HuH-7.5 (cell line): Measurements from ENCODE around the gene SKP2.
"Not testable (repeated sequence)": the region's sequence is repeated elsewhere in the genome, so short reads cannot be mapped to it uniquely, and the experiment has no call there.

Source experiments
- DNase-seq: peaks from one replicate; pipeline ENCODE4 v3.0.0; 2011; ENCODE audit warnings: low spot score

The SKP2 gene

DNA sequence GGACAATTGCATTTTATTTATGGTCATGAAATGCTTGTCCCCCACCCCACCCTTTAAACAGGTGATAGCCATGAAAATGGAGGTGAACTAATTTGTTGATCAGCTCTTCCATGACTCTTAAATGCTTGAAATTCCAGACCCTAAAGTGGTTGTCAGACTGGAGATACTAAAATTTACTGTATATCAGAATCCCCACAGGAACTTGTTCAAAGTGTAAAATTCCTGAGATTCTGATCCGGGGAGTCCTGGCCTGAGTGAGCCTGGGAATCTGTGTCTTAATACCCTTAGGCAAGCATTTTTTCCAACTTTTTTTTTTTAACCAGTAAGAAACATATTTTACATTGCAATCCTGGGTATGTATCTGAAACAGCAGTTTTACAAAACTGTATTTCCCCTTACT, 4.7 kb downstream of the SKP2 start:
- no peak for DNase-seq

DNA sequence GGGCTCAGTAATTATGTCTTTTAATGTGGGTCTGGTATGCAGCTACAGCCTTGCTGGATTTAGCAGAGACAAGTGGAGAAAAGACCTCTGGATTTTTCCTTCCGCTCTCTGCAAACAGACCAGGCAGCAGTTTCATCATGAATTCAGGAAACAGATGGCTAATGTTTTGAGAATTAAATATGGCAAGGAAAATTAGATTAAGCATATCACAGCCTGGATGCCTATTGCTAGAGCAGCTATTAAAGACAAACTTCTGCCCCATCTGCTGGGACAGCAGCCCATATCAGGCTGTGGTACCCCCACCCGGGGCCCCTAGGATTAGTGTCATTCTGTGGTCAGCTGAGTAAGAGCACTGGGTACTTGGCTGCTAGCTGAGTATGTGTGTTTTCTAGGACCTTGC, 6.2 kb downstream of the SKP2 start:
- no peak for DNase-seq

DNA sequence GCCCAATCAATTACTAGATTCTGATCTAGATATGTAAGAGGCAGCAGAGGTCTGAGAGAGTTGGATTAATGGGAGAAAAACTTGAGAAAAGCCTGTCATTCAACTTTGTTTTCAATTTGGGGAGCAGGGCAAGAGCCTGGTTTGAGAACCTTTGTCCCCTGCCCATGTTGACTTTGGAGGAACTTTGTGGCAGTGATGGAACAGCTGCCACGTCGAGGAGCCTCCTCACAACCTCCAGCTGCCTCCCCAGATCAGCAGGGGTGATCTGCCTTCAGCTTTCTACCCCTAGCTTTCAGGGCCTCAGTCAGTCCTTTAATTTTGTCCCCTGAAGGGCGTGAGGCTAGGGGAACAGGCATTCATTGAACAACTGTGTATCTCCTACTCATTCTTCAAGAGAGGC, 8.7 kb downstream of the SKP2 start:
- no peak for DNase-seq

DNA sequence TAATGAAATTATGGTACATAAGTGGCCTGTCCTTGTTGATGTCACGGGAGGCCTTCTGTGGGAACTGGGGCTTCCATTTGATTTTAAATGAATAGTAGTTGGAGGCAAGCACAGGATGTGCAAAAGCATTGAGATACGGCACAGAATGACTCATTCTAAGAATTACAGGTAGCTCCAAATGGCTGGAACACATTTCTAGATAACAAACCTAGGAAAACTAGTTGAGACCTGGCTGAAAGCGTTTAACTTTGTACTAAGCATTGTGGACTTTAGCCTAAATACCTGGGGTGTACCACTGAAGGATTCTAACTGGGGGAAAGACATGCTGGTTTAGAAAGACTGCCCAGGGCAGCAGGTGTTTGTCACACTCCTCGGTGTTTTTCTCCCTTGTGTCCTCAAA, 9.4 kb downstream of the SKP2 start:
- DNase-seq = no peak

DNA sequence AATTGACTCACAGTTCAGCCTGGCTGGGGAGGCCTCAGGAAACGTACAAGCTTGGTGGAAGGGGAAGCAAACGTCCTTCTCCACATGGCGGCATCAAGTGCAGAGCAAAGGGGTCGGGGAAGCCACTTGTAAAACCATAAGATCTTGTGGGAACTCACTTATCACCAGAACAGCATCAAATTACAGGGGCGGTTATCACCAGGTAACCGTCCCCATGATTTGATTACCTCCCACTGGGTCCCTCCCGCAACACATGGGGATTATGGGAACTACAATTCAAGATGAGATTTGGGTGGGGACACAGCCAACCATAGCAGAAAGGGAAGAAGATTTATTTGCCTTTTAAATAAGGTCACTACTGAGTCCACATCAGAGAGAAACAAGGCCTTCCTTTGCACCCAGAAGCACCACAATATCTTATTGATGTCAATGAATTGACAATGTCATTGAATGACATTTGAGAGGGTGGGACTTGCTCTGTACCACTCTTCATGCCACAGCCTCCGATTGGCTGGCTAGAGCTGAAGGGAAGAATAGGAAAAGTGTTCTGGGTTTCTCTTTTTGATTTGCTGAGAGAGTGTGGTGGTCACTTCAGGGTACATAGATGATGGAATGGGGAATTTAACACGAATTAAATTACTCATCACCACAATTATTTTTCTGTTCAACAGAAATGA, 11.0 kb downstream of the SKP2 start:
- no peak for DNase-seq

DNA sequence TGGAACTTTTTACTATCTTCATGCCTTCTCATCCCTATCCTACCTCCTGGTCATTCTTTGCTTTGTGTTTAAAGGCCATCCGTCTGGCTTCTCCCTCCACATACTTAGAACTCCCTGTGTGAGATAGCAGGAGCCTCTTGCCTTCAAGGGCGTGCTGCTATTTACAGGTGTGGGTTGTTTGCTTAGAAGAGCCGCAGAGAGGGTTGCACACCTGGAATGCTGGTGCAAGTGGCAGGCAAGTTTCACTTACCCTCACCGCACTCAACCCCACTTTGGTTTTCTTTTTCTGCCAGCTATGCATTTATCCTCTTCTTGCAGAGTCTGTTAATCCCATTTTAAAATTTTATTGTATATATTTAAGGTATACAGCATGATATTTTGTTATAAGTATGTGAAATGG, 12.6 kb downstream of the SKP2 start:
- no peak for DNase-seq

DNA sequence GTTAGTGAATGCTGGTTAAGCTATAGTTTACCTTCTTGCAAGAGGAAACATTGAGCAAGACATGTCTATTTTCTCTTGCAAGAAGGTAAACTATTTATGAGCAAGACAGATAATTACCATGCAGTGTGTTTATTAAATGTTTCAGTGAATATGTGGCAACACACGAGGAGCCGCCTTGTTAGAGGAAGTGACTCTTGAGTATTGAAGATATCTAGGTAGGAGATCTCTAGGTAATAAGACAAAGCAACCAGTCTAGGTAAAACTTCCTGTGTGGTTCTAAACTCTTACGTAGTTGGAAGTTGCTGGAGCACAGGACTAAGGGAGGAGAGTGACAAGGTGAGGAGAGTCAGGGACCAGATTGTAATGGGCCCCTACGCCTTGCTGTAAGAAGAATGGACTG, 16.8 kb downstream of the SKP2 start:
- DNase-seq = no peak

DNA sequence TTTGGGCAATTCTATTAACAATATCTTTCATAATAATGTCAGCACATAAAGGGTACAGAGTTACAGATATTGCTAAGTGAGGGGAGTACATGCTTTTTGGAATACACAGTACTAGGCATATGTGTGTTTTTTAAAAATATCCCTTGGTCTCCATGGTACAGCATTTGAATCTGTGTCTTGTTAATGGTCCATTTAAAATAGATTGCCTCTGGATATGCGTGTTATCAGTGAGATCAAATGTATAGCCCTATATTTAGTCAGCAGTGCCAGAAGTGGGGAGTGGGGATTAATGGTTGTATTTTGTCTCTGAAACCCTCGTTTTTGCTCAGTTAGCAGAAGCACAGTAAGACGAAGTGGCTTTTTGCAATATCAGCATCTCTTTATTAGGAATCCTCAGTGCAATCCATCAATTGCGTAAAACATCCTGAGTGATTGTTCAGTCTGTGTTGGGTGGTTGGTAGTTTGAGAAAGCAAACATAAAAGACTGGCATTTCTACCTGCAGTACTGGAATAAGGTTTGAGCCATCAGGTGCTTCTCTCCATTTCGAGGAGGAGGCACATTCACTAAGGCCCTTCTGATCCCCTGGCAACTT, 19.0 kb downstream of the SKP2 start:
- DNase-seq = no peak

DNA sequence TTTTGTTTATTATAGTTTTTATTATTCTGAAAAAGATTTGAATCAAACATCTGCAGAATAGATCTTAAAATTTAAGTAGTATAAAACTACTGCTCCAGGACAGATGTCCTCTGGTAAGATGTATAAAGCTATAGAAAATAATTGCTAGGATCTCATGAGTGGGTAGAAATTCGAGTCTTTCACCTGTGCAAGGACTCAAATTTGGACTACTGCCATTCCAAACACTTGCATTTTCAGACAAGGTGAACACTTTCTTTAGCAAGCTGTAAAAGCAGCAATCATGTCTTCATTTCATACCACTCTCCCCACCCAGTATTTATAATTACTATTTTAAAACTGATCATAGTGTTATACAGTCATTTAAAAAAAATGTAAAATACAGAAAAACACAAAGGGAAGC, 20.7 kb downstream of the SKP2 start:
- no peak for DNase-seq

DNA sequence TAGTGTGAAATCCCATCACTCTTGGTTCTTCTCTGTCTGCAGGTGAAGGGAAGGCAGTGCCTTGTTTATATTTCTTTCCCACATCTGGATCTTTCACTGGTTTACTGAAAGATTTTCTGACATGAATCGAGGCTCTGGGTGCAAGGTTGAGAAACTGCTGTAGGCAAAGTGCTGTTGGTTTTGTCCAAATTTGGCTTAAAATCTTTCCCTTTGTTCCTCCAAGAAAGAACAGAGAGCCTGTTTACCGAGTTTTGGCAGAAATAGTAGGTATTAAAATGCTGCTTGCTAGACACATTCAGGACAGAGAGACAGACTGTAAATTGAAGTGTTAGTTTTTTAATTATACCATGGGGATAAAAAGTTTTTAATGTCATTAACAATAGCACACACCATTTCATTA, 21.5 kb downstream of the SKP2 start:
- DNase-seq = no peak

DNA sequence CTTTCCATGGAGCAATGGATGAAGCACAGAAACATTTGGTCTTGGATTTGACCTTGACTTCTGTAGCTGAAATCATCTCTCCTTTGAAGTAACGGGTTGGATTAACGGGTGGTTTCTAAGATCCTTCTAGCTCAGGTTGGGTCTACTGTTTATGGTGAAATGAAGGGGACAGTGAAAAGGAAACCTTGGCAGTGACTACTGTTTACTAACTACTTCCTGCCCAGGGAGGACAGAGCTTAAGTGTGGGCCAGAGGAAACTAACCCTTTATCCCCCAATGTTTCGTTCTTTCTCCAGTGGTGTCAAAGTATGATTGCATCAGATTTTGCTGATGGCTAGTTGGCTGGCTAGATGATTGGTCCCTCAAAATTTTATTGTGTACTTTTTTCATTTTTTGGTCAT, 22.2 kb downstream of the SKP2 start:
- no peak for DNase-seq

DNA sequence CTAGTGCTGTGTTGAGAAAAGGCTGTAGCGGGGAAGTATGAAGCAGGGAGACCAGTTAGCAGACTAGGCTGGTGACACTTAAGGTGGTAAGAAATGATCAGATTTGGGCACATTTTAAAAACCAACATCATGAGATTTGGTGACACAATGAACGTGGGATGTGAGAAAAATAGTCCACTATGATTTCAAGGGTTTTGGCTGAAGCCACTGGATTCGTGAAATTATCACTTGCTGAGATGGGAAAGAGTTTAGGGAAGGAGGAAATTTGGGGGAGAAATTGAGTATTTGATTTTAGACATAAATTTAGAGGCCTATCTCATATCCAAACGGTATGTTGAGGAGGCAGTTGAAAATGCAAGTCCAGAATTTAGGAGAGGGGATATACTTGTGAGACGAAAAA, 23.1 kb downstream of the SKP2 start:
- no peak for DNase-seq

DNA sequence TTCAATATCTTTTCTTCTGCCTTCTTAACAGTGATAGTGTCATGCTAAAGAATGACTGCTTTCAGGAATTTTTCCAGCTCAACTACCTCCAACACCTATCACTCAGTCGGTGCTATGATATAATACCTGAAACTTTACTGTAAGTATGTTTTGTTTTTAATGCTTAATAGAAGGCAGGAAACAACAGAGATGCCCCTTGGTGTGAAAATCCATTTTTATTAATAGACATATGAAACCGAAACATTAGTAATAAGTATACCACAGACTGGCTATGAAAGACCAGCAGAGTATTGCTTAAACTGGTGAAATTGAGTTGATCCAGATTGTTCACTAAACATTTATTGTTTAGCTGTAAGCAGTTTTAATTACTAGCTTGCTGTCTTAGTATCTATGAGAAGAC, 25.2 kb downstream of the SKP2 start:
- no peak for DNase-seq

DNA sequence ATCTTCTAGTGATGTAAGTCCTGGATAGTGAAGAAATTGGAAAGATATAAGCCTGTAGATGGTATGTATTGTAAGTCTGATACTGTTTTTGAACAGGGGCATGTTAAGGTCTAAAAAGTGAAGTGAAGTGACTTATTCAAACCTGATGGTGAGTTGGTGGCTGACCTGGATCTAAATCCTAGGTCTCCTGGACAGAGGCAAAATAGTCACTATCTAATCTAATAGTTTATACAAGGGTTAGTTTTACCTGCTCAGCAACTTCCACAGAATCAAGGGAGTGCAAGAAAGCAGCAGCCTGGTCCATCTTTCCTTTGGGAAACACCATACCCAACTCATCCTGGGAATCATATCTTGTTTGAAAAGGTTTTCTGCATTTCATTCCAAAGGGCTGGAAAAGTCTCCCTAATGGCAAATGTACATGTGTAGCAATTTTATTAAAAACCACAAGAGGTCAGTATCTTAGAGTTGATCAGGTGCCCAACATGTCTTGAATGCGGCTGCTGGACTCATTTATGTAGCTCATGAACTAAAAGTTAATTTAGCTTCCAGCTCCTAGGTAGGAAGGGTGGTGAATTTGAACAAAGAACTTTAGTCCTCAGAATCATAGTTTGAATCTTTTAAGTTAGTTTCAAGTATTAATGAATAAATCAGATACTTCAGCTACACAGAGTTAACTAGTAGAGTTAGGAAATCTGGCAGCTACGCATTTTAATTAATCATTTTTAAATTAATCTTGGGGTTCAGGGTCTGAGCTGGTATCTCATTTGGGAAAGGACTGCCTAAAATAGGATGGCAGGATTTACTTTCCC, 26.0 kb downstream of the SKP2 start:
- no peak for DNase-seq

DNA sequence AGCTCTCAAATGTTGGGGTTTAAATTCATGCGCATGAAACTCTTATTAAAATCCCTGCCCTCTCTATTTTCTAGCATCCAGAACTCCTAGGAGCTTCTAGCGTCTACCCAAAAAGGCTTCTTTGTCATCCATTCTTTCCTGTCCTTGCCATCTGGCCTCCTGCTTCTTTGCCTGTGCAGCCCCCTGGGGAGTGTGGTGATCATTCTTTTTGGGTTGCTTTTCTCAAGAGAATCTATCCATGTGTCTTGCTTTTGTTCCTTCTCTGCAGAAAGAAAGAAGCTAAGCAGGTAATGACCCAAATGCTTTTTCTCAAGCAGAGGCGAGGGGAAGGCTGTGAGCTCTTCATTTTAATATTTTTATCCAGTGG, 26.6 kb downstream of the SKP2 start:
- DNase-seq = no peak

DNA sequence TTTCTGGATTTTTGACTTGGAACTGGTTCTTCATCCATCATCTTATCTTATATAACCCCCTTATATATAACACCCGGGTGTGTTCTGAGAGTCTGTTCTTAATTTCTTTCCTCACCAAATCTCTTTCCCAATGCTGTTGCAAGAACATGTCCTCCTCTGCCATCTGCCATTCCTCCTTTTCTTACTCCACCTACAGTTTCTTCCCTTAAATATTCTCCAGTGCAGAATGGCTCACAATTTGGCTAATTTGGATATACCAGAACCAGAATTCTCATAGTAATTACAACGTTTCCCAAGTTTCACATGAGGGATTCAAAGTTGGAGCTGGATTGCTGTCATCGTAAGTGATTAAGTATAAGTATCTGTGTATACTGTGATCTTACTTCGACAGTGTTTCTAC, 28.0 kb downstream of the SKP2 start:
- DNase-seq = no peak

DNA sequence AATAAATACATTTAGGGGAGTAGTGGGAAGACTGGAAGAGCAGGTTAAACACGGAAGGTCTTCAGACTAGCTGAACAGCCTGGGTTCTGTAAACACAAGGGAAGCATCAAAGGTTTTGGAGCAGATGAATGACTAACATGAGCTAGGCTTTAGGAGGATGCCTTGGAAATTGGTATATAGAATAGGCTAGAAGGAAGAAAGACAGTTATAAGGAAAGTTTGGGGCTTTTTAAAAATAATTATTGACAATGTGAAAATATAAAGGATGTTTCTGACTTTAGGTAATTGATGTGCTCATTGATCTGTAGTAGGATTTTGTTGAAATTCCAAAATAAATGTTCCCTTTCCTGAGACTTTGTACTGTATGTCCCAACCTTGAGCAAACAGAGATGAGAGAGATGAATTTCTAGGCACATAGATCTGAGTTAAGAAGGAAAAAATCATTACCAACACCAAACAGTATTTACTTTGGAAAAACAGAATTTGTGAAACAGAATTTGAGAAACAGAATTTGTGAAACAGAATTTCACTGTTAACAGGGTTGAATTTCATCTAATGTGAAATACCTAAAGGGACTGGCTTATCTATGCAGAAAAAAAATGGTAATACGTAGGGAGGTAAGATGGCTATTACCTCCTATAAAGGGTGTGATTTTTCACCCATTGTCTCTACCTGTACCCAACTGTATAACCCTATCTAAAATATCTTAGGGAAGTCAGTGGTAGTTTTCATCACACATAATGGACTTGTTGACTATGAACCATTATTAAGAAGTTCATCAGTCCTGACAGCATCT, 28.8 kb downstream of the SKP2 start:
- peak; percentile 36 for DNase-seq

DNA sequence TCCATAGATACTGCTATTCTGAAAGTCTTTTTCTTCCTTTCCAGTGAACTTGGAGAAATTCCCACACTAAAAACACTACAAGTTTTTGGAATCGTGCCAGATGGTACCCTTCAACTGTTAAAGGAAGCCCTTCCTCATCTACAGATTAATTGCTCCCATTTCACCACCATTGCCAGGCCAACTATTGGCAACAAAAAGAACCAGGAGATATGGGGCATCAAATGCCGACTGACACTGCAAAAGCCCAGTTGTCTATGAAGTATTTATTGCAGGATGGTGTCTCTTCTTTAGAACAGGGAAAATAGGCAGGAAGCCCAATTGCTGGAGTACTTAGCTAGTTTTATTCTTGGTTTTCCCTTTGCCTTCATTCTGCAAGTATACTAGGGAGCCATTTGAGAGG, 29.9 kb downstream of the SKP2 start:
- DNase-seq = no peak

DNA sequence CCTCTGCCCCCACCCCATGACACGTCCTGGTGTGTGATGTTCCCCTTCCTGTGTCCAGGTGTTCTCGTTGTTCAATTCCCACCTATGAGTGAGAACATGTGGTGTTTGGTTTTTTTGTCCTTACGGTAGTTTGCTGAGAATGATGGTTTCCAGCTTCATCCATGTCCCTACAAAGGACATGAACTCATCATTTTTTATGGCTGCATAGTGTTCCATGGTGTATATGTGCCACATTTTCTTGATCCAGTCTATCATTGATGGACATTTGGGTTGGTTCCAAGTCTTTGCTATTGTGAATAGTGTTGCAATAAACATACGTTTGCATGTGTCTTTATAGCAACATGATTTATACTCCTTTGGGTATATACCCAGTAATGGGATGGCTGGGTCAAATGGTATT, 32.5 kb downstream of the SKP2 start:
- DNase-seq = not testable (repeated sequence)

DNA sequence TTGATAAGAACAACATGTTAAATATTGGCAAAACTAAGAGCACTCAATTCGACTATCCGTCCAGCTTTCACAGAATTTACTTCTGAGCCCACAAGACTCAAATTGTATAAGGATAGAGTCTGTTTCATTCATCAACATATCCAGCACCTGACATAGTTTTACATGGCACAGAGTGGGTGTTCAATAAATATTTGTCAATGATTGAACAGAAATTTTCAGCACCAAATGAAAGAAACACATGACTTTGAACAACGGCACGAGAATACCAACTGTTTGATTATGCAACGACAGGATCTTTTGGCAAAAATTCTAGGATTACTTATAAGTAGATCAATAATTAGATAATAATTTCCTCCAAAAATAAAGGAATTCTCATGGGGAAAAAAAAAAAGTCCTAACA, 41.8 kb downstream of the SKP2 start:
- no peak for DNase-seq

DNA sequence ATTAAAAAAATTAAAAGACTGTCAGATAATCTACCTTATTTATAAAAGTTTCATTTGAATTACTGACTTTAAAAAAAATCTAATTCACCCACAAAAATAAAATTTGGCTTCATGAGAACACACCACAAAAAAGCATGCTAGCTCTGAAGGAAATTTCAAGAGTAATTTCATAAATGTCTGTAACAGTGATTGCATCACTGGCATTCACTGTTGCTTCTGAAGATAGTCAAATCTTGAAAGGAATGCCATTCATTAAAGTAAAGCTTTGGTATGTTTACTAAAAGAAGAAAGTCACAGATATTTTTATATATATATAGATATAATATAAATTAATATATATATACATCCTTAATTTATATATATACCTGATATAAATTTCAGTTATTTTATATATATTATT, 46.4 kb downstream of the SKP2 start:
- no peak for DNase-seq

DNA sequence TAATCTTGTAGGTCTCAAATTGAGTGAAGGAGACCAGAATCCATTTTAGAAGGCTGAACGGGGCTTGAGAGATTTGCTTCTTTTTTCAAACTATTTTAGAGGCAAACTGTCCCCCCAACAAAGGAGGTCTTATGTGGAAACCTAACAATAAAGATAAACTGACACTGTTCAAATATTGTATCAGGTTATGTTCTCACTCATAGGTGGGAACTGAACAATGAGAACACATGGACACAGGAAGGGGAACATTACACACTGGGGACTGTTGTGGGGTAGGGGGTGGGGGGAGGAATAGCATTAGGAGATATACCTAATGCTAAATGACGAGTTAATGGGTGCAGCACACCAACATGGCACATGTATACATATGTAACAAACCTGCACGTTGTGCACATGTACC, 46.9 kb downstream of the SKP2 start:
- DNase-seq = not testable (repeated sequence)

DNA sequence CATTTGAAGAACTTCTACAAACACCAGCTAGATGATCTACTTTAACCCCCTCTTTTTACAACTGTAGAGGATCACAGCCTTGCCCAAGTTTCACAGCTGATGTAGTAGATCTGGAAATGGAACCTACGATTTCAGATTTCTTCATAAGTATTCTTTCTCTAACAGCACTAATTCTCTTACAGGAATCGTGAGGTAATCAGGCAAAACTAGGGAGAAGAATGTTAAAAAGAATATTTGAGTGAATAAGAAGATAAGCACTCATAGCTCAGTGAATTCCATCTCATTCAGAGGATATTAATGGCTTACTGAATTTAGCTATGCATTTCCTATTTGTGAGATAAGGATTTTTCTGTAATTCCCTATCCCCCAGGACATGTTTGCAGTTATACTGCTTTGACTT, 47.7 kb downstream of the SKP2 start:
- DNase-seq = no peak
